CD4-positive, CD25-positive, alpha-beta regulatory T cell (primary cell): ENCODE data around the gene ATP1B1. TPM values are rescaled to one million over a fixed set of nuclear protein-coding genes. Genes with fewer than 3 reads are reported as not detected.

Experiments
- ATAC-seq, 2 donors: fragments of 150-1000 bp; cut with Tn5 transposase; one replicate each; pipeline ENCODE4 v1.10.0; 2021; ENCODE audit warnings: low read depth in 2 of 2, moderate number of reproducible peaks in 2 of 2, moderate library complexity in 1 of 2
- DNase-seq, 3 donors: peaks; one replicate each; pipeline versions ENCODE4 v3.0.0 to v3.0.0-alpha.2; 2012 to 2022; ENCODE audit warnings: mixed read lengths in 1 of 3
- H3K27ac ChIP-seq: one replicate; pipeline ENCODE4 v1.7.0; 2013; ENCODE audit warnings: mild to moderate bottlenecking, low read length; ENCODE audit not compliant: insufficient read depth, poor library complexity, severe bottlenecking
- H3K27me3 ChIP-seq: one replicate; pipeline ENCODE4 v1.7.0; 2013; ENCODE audit warnings: low read length; ENCODE audit not compliant: control insufficient read depth, insufficient read depth
- H3K36me3 ChIP-seq: one replicate; pipeline ENCODE4 v1.7.0; 2013; ENCODE audit warnings: mild to moderate bottlenecking, low read length, moderate library complexity; ENCODE audit not compliant: control insufficient read depth, insufficient read depth
- H3K4me1 ChIP-seq: 2 replicates; pipeline ENCODE4 v1.7.0; 2013; ENCODE audit warnings: mild to moderate bottlenecking, low read length; ENCODE audit not compliant: insufficient read depth, control insufficient read depth, poor library complexity, severe bottlenecking
- H3K4me3 ChIP-seq: one replicate; pipeline ENCODE4 v1.7.0; 2013; ENCODE audit warnings: low read depth, mild to moderate bottlenecking, low read length, moderate library complexity
- H3K9me3 ChIP-seq, 2 experiments: 1 replicate in 1 of 2; 2 replicates in 1 of 2; pipeline ENCODE4 v1.7.0; 2013; ENCODE audit warnings: low read length in 2 of 2, mild to moderate bottlenecking in 1 of 2, moderate library complexity in 1 of 2; ENCODE audit not compliant: control insufficient read depth in 2 of 2
- H3K27ac Mint-ChIP-seq, 3 donors: one replicate each; pipeline ENCODE4 v1.8.0; 2020 to 2022; ENCODE audit warnings: mild to moderate bottlenecking in 3 of 3, mixed read lengths in 3 of 3, moderate library complexity in 2 of 3
- H3K27me3 Mint-ChIP-seq: one replicate; pipeline ENCODE4 v1.8.0; 2022; ENCODE audit warnings: mild to moderate bottlenecking, mixed read lengths
- H3K36me3 Mint-ChIP-seq: one replicate; pipeline ENCODE4 v1.8.0; 2020; ENCODE audit warnings: mixed read lengths
- H3K4me1 Mint-ChIP-seq, 4 donors: one replicate each; pipeline ENCODE4 v1.8.0; 2020 to 2022; ENCODE audit warnings: mixed read lengths in 4 of 4, mild to moderate bottlenecking in 1 of 4
- H3K4me3 Mint-ChIP-seq, 4 donors: one replicate each; pipeline ENCODE4 v1.8.0; 2020 to 2022; ENCODE audit warnings: mild to moderate bottlenecking in 4 of 4, mixed read lengths in 4 of 4, moderate library complexity in 3 of 4
- H3K9me3 Mint-ChIP-seq, 7 donors: one replicate each; pipeline ENCODE4 v1.8.0; 2020 to 2022; ENCODE audit warnings: mixed read lengths in 7 of 7, mild to moderate bottlenecking in 3 of 7, moderate library complexity in 2 of 7
- polyA plus RNA-seq, 4 donors: library from polyadenylated mRNA; unstranded; fragments of 300-500 nt; fragmentation: Illumina TruSeq; gene quantifications; one replicate each; pipeline ENCODE4 v1.2.3, GENCODE V29; 2021
- total RNA-seq: library from RNA; stranded (reverse); gene quantifications from one replicate; pipeline ENCODE4 v1.2.3, GENCODE V29; 2022

Gene ATP1B1
- total and polyA plus RNA-seq, 5 donors from 2014 or later = 3.1 to 25.0 (median 7.0) TPM

DNA sequence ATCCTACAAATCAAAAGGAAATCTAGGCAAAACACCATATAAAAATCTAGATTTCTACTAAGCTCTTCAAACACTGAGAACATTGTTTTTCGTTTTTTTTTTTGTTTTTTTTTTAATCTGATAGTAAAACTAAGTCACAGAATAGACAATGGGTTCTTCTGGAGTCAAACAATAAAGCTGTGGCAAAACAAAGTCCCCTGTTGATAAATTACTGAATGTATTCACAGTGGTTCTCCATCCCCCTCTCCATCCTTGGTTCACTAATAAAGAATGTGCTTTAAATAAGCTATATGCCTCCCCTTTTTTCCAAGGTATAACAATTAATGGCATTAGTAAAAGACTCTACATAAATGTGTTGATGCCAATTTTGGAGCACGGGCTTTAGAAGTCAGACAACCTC is 16.7 kb upstream of the ATP1B1 start:
- H3K4me3 ChIP-seq = no peak overlapping the region
- ATAC-seq (no peak), DNase-seq (no peak)
- H3K27me3 ChIP-seq = no peaks in the 10 kb centered on the region
- Mint-ChIP-seq H3K4me1 (peaks cover 0 to 15% (median 7%) of the 10 kb centered on the region in 4 donors), H3K27ac (peak overlapping the region in 1 of 3 donors; percentile 52), H3K4me3 (no peak overlapping the region), H3K36me3 (no peaks in the 10 kb centered on the region), H3K9me3 (peaks cover 0 to 4% (median 0%) of the 10 kb centered on the region in 7 donors), H3K27me3 (peaks cover 5% of the 10 kb centered on the region)
- H3K36me3 ChIP-seq = no peaks in the 10 kb centered on the region
- no peaks in the 10 kb centered on the region for H3K9me3 ChIP-seq
- no peaks in the 10 kb centered on the region for H3K4me1 ChIP-seq
- H3K27ac ChIP-seq = no peak overlapping the region

DNA sequence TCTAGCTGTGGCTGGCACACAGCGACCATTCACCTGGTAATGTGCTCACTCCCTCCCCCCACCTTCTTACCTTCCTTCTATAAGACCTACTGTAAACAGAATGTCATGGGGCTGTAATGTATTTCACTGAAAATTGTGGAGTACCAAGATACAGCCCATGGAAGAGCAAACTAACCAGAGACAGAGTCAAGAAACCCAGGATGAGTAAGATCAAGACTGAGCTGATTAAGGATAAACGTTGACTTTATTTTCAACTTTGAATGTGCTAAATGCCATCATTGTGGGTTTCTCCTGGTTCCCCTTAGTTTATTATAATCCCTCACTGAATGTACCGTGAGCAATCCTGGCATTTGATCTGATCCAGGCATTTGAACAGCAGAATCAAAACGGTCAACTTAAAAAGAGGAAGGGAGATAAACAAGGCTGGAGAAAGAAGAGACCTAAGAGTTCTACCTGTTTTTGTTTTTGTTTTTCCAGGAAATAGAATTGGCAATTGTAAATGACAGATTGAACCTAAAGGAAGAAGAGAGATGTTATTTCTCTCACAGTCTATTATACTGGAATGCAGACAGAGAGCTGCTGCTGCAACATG is 16.1 kb upstream of the ATP1B1 start:
- peaks cover 0 to 4% (median 0%) of the 10 kb centered on the region in 7 donors for H3K9me3 Mint-ChIP-seq
- H3K4me3 Mint-ChIP-seq = no peak overlapping the region
- H3K4me1 Mint-ChIP-seq = peaks cover 0 to 15% (median 7%) of the 10 kb centered on the region in 4 donors
- DNase-seq (no peak), ATAC-seq (no peak)
- H3K27me3 ChIP-seq = no peaks in the 10 kb centered on the region
- H3K27ac ChIP-seq = no peak overlapping the region
- H3K9me3 ChIP-seq = no peaks in the 10 kb centered on the region
- H3K4me1 ChIP-seq = no peaks in the 10 kb centered on the region
- H3K36me3 Mint-ChIP-seq = no peaks in the 10 kb centered on the region
- H3K27me3 Mint-ChIP-seq = peaks cover 5% of the 10 kb centered on the region
- no peaks in the 10 kb centered on the region for H3K36me3 ChIP-seq
- no peak overlapping the region for H3K27ac Mint-ChIP-seq
- no peak overlapping the region for H3K4me3 ChIP-seq

DNA sequence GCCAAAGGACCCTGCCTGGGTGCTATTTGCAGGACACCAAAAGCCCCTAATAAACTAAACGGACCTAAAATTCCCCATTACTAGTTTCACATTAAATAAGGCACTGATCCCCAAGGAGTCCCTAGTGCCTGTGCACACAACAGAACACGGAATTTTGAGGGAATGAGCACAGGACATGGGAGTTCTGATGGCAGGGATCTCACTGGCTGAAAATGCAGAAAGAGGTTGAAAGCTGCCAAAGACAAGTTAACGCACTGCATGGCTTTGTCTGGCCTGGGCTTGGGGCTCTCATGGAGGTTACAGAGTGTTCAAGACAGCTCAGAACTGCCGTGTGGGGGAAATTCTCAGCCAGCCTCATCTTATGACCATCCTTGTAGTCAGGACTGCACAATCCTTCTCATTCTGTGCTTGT is 15.6 kb upstream of the ATP1B1 start:
- no peak for ATAC-seq
- Mint-ChIP-seq H3K4me1 (peaks cover 0 to 15% (median 7%) of the 10 kb centered on the region in 4 donors), H3K27ac (no peak overlapping the region), H3K4me3 (no peak overlapping the region), H3K27me3 (peaks cover 5% of the 10 kb centered on the region), H3K9me3 (peaks cover 0 to 4% (median 0%) of the 10 kb centered on the region in 7 donors), H3K36me3 (no peaks in the 10 kb centered on the region)
- Histone ChIP-seq H3K27ac (no peak overlapping the region), H3K36me3 (no peaks in the 10 kb centered on the region), H3K27me3 (no peaks in the 10 kb centered on the region), H3K4me3 (no peak overlapping the region), H3K9me3 (no peaks in the 10 kb centered on the region), H3K4me1 (no peaks in the 10 kb centered on the region)
- no peak for DNase-seq

DNA sequence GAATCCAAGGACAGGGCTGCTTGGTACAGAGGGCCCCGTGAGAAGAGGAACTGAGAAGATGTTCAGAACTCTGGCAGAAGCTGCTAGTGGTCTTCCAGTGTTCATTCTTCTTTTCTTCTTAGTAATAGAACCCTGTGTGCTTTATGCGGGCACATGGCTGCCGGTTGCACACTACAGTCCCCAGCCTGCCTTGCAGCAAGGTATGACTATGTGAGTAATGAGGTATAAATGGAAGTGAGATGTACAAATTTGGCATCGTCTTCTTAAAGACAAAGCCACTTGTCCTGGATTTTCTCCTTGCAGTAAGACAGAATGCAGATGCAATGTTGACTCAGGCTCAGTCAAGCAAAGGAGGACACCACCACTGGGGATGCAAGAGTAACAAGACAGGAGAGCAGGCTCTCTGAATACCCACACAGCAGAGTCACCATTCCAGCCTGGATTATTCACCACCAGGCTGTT is 15.0 kb upstream of the ATP1B1 start:
- H3K4me3 ChIP-seq = no peak overlapping the region
- Mint-ChIP-seq H3K27me3 (peaks cover 5% of the 10 kb centered on the region), H3K9me3 (peaks cover 0 to 4% (median 0%) of the 10 kb centered on the region in 7 donors), H3K36me3 (no peaks in the 10 kb centered on the region), H3K4me3 (no peak overlapping the region), H3K27ac (no peak overlapping the region), H3K4me1 (peaks cover 0 to 12% (median 4%) of the 10 kb centered on the region in 4 donors)
- H3K4me1 ChIP-seq = no peaks in the 10 kb centered on the region
- no peaks in the 10 kb centered on the region for H3K9me3 ChIP-seq
- no peaks in the 10 kb centered on the region for H3K27me3 ChIP-seq
- no peak overlapping the region for H3K27ac ChIP-seq
- ATAC-seq = no peak
- DNase-seq = no peak
- no peaks in the 10 kb centered on the region for H3K36me3 ChIP-seq

DNA sequence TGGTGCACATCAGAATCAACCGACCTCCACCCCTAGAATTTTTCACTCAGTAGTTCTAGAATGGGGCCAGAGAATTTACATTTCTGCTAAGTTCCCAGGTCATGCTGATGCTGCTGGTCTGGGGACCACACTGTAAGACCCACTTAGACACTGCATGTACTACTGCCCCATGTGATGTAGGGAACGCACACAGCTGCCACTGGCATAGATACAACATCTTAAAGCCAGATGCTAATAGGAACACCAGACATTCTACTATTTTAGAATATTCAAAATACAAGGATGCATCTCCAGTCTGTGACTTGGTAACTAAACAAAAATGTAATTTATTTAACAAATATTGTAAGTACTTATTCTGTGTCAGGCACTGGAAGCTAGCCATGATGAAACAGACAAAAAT is 14.1 kb upstream of the ATP1B1 start:
- no peak for ATAC-seq
- Histone ChIP-seq H3K36me3 (no peaks in the 10 kb centered on the region), H3K27me3 (no peaks in the 10 kb centered on the region), H3K9me3 (no peaks in the 10 kb centered on the region), H3K27ac (no peak overlapping the region), H3K4me1 (no peaks in the 10 kb centered on the region), H3K4me3 (no peak overlapping the region)
- DNase-seq = no peak
- H3K27me3 Mint-ChIP-seq = peaks cover 5% of the 10 kb centered on the region
- H3K9me3 Mint-ChIP-seq = peaks cover 0 to 4% (median 0%) of the 10 kb centered on the region in 7 donors
- H3K4me3 Mint-ChIP-seq = no peak overlapping the region
- H3K36me3 Mint-ChIP-seq = peaks cover 5% of the 10 kb centered on the region
- H3K27ac Mint-ChIP-seq = no peak overlapping the region
- peaks cover 0 to 4% (median 0%) of the 10 kb centered on the region in 4 donors for H3K4me1 Mint-ChIP-seq

DNA sequence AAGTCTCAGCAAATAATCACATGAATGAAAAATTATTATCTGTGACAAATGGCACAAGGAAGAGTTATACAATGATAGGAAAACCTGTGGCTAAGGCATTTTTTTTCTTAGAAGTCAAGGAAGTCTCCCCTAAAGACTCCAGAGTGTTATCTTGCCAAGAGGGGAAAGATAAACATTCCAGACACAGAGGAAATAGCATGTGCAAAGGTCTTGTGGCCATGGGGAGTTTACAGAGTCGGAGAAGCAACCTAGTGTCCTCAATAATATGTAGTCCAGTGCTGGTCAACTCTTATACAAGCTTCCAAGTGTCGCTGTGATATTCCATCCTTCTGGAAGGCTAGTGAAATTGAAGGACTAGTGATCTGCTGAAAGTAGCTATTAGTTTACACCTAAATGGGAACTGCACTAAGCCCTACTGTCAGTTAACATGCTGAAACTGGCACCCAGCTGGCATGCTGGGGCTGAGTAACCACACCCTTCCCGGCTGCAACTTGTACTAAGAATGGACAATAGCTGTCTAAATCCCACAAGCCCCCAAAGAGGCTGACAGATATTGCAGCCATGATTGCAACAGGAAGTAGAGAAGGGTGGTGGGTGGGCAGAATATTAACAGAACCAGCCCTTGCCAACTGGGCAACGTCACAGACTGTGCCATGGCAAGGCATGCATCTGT is 11.5 kb upstream of the ATP1B1 start:
- H3K4me1 Mint-ChIP-seq = peaks cover 0 to 3% (median 0%) of the 10 kb centered on the region in 4 donors
- H3K9me3 Mint-ChIP-seq = peaks cover 0 to 3% (median 0%) of the 10 kb centered on the region in 7 donors
- H3K27me3 Mint-ChIP-seq = peaks cover 5% of the 10 kb centered on the region
- no peak overlapping the region for H3K4me3 Mint-ChIP-seq
- Histone ChIP-seq H3K27ac (no peak overlapping the region), H3K4me3 (no peak overlapping the region), H3K27me3 (peaks cover 3% of the 10 kb centered on the region), H3K4me1 (no peaks in the 10 kb centered on the region), H3K36me3 (no peaks in the 10 kb centered on the region), H3K9me3 (no peaks in the 10 kb centered on the region)
- no peak for DNase-seq
- H3K36me3 Mint-ChIP-seq = peaks cover 5% of the 10 kb centered on the region
- ATAC-seq = no peak
- no peak overlapping the region for H3K27ac Mint-ChIP-seq

DNA sequence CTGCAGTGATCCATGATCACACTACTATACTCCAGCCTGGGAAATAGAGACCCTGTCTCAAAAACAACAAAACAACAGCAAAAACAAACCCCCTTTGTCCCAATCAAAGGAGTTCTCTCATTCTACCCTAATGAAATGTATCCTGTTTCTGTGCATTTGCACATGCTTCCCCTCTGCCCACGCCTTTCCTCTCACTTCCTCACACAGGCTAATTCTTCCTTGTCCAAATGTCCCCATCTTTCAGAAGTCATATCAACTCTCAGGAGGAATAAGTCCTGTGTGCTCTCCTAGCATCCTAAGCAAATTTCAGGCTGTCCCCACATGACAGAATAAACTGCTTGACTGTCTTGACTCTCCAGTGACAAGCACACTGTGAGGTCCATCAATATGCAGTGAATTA is 8.1 kb upstream of the ATP1B1 start:
- Histone ChIP-seq H3K4me3 (no peak overlapping the region), H3K36me3 (no peaks in the 10 kb centered on the region), H3K9me3 (no peaks in the 10 kb centered on the region), H3K4me1 (no peaks in the 10 kb centered on the region), H3K27ac (no peak overlapping the region), H3K27me3 (peaks cover 3% of the 10 kb centered on the region)
- Mint-ChIP-seq H3K27ac (no peak overlapping the region), H3K36me3 (peaks cover 5% of the 10 kb centered on the region), H3K27me3 (peaks cover 9% of the 10 kb centered on the region), H3K4me1 (no peaks in the 10 kb centered on the region), H3K4me3 (no peak overlapping the region), H3K9me3 (peaks cover 0 to 3% (median 0%) of the 10 kb centered on the region in 7 donors)
- no peak for ATAC-seq
- DNase-seq = no peak

DNA sequence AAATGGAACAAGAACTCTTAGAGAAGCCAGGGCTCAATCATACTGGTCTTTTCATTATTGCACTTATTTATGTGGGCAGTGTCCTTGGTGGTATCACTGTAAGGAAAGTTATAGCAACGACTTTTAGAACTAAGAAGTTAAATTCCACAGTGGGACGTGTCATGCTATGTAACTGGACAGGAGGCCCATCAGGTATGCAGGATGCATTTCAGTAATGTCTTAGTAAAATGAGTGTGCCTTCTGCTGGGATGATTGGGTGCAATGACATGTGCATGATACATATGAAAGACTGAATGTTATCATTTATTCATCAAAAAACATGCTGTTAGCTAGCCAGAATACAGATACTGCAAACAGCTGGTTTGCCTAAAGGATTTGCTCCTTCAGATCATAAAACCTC is 6.9 kb upstream of the ATP1B1 start:
- Mint-ChIP-seq H3K4me3 (no peak overlapping the region), H3K27ac (no peak overlapping the region), H3K36me3 (peaks cover 5% of the 10 kb centered on the region), H3K27me3 (peaks cover 4% of the 10 kb centered on the region), H3K4me1 (peaks cover 0 to under 1% (median 0%) of the 10 kb centered on the region in 4 donors), H3K9me3 (peaks cover 0 to 3% (median 0%) of the 10 kb centered on the region in 7 donors)
- no peaks in the 10 kb centered on the region for H3K36me3 ChIP-seq
- H3K9me3 ChIP-seq = no peaks in the 10 kb centered on the region
- H3K4me3 ChIP-seq = no peak overlapping the region
- no peak for ATAC-seq
- no peaks in the 10 kb centered on the region for H3K4me1 ChIP-seq
- H3K27ac ChIP-seq = no peak overlapping the region
- peaks cover 5% of the 10 kb centered on the region for H3K27me3 ChIP-seq
- no peak for DNase-seq
